Neuronal stem cell (in vitro differentiated cells): Measurements from ENCODE around the gene B3GNT5.

Experiments used
- DNase-seq: peaks from one replicate; pipeline ENCODE4 v3.0.0-alpha.2; 2013; ENCODE audit warnings: low spot score
- H2AFZ ChIP-seq: one replicate; pipeline ENCODE4 v1.6.1; 2013; ENCODE audit warnings: mild to moderate bottlenecking, low read length, inconsistent platforms
- H2AK5ac ChIP-seq: 2 replicates; pipeline ENCODE4 v1.6.1; 2013; ENCODE audit warnings: low read depth, mild to moderate bottlenecking, inconsistent platforms, low read length, moderate library complexity, mixed read lengths
- H2BK120ac ChIP-seq: 2 replicates; pipeline ENCODE4 v1.6.1; 2013; ENCODE audit warnings: low read depth, mild to moderate bottlenecking, inconsistent platforms, low read length, moderate library complexity, mixed read lengths
- H2BK12ac ChIP-seq: one replicate; pipeline ENCODE4 v1.6.1; 2013; ENCODE audit warnings: low read length, inconsistent platforms
- H2BK15ac ChIP-seq: 2 replicates; pipeline ENCODE4 v1.6.1; 2013; ENCODE audit warnings: mild to moderate bottlenecking, low read length, inconsistent platforms, mixed read lengths
- H2BK5ac ChIP-seq: one replicate; pipeline ENCODE4 v1.6.1; 2013; ENCODE audit warnings: inconsistent platforms, mild to moderate bottlenecking, low read length, moderate library complexity
- H3K14ac ChIP-seq: one replicate; pipeline ENCODE4 v1.6.1; 2013; ENCODE audit warnings: low read length, inconsistent platforms
- H3K18ac ChIP-seq: 2 replicates; pipeline ENCODE4 v1.6.1; 2013; ENCODE audit warnings: low read length, inconsistent platforms
- H3K23ac ChIP-seq: 2 replicates; pipeline ENCODE4 v1.6.1; 2013; ENCODE audit warnings: low read depth, mild to moderate bottlenecking, mixed read lengths, low read length, inconsistent platforms; ENCODE audit not compliant: poor library complexity
- H3K27ac ChIP-seq: replicated peaks from 3 replicates; pipeline ENCODE4 v1.5.1; 2013; ENCODE audit warnings: low read length, inconsistent platforms
- H3K27me3 ChIP-seq, 3 experiments: 2 replicates each; pipeline ENCODE4 v1.6.1; 2013; ENCODE audit warnings: low read length in 3 of 3, mild to moderate bottlenecking in 2 of 3, inconsistent platforms in 1 of 3, low read depth in 1 of 3, mixed read lengths in 1 of 3, moderate library complexity in 1 of 3; ENCODE audit not compliant: control insufficient read depth in 3 of 3, insufficient read depth in 3 of 3
- H3K36me3 ChIP-seq, 2 donors: replicated peaks in 1 of 2; 2 replicates each; pipeline ENCODE4 v1.6.1; 2013; ENCODE audit warnings: low read length in 2 of 2; ENCODE audit not compliant: control insufficient read depth in 2 of 2, insufficient read depth in 2 of 2
- H3K4ac ChIP-seq: 2 replicates; pipeline ENCODE4 v1.6.1; 2013; ENCODE audit warnings: inconsistent platforms, mild to moderate bottlenecking, low read length, moderate library complexity
- H3K4me1 ChIP-seq, 2 donors: 1 replicate in 1 of 2; 2 replicates in 1 of 2; pipeline ENCODE4 v1.6.1; 2013; ENCODE audit warnings: low read length in 2 of 2, low read depth in 1 of 2; ENCODE audit not compliant: control insufficient read depth in 2 of 2, insufficient read depth in 1 of 2
- H3K4me2 ChIP-seq: one replicate; pipeline ENCODE4 v1.6.1; 2013; ENCODE audit warnings: mild to moderate bottlenecking, low read length, inconsistent platforms; ENCODE audit not compliant: insufficient read depth, poor library complexity, severe bottlenecking
- H3K4me3 ChIP-seq, 2 donors: 2 replicates each; pipeline ENCODE4 v1.5.1; 2013; ENCODE audit warnings: low read length in 2 of 2, mild to moderate bottlenecking in 2 of 2, inconsistent platforms in 1 of 2, moderate library complexity in 1 of 2
- H3K79me1 ChIP-seq: one replicate; pipeline ENCODE4 v1.6.1; 2013; ENCODE audit warnings: low read depth, mild to moderate bottlenecking, inconsistent platforms, low read length, moderate library complexity
- H3K9ac ChIP-seq: one replicate; pipeline ENCODE4 v1.6.1; 2013; ENCODE audit warnings: mild to moderate bottlenecking, low read depth, low read length, inconsistent platforms; ENCODE audit not compliant: poor library complexity
- H3K9me3 ChIP-seq, 2 donors: replicated peaks in 1 of 2; 2 replicates each; pipeline versions ENCODE3 to v1.6.1; 2013; ENCODE audit warnings: low read length in 2 of 2, mild to moderate bottlenecking in 2 of 2, inconsistent platforms in 1 of 2, low read depth in 1 of 2, mixed read lengths in 1 of 2, moderate library complexity in 1 of 2; ENCODE audit not compliant: control insufficient read depth in 2 of 2, insufficient read depth in 1 of 2
- H4K8ac ChIP-seq: one replicate; pipeline ENCODE4 v1.6.1; 2013; ENCODE audit warnings: low read depth, mild to moderate bottlenecking, inconsistent platforms, low read length, moderate library complexity
- H4K91ac ChIP-seq: one replicate; pipeline ENCODE4 v1.6.1; 2013; ENCODE audit warnings: low read length, low read depth, mild to moderate bottlenecking, inconsistent platforms; ENCODE audit not compliant: poor library complexity
- WGBS, 2 donors: extraction: QIAGEN DNeasy Blood & Tissue Kit; methylation state at CpG; one replicate each; pipeline ENCODE4 v1.1.7; 2013; ENCODE audit warnings: missing lambda C conversion rate in 2 of 2, mixed read lengths in 1 of 2; ENCODE audit not compliant: insufficient read length in 2 of 2, insufficient replicate concordance in 1 of 2; ENCODE audit errors: extremely low coverage in 2 of 2; 5-methylcytosine and 5-hydroxymethylcytosine counted together

The B3GNT5 gene

DNA sequence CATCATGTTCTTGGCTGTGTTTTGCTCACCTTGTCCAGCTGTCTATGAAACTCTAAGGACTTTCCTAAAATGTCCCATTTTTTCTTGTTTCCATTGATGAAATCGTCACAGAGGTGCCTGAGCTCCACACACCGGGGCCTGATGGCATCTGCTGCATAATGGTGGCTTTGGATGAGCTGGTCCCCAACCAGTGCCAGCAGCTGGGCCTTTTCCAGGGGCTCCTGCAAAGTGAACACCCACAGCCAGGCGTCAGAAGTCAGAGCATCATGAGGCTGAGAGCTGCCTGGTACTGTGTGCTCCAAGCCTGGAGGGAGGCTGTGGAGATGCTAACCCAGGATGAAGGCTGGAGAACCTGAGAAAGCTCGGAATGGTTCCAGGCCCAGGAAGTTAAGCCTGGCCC lies 46.9 kb downstream of the B3GNT5 start:
- H3K18ac ChIP-seq: no peak overlapping the region
- H2BK5ac ChIP-seq: no peak overlapping the region
- H3K4me2 ChIP-seq: no peak overlapping the region
- no peak overlapping the region for H3K9ac ChIP-seq
- H2BK12ac ChIP-seq: no peak overlapping the region
- no peak overlapping the region for H2AK5ac ChIP-seq
- no peak overlapping the region for H3K23ac ChIP-seq
- no peaks in the 10 kb centered on the region for H3K79me1 ChIP-seq
- H3K4me1 ChIP-seq: peaks cover 7 to 11% of the 10 kb centered on the region in 2 donors
- H3K27me3 ChIP-seq: no peaks in the 10 kb centered on the region
- H4K8ac ChIP-seq: no peak overlapping the region
- H2AFZ ChIP-seq: no peak overlapping the region
- no peak overlapping the region for H4K91ac ChIP-seq
- no peak for DNase-seq
- peak overlapping the region; percentile 10 for H2BK120ac ChIP-seq
- H2BK15ac ChIP-seq: no peak overlapping the region
- H3K14ac ChIP-seq: no peak overlapping the region
- WGBS, 2 donors: no CpG with 5 or more reads among the region's 4 CpGs
- no peaks in the 10 kb centered on the region for H3K9me3 ChIP-seq
- no peak overlapping the region for H3K4me3 ChIP-seq
- H3K27ac ChIP-seq: no peak overlapping the region
- H3K4ac ChIP-seq: no peak overlapping the region
- H3K36me3 ChIP-seq: no peaks in the 10 kb centered on the region

DNA sequence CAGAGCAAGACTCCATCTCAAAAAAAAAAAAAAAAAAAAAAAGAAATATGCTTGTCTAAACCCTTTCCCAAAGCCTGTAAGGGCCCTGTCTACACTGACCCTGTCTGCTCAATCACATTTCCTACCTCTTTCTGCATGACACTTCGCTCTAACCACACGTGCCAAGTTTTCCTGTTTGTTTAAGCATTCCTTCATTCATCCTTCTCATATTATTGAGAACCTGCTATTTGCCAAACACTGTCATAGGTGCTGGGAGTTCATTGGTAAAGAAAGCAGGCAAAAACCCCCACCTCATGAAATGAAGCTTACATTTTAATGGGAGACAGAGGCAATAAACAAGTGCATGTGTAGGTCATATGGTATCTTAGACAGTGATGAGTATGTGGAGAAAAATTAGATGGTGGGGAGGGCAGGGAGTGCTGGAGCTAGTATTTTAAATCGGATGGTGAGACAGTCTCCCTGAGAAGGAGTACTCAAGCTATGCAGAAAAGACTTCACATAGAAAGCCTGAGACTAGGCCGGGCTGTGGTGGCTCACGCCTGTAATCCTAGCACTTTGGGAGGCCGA lies 48.0 kb downstream of the B3GNT5 start:
- no peak overlapping the region for H3K4me3 ChIP-seq
- no peak overlapping the region for H4K8ac ChIP-seq
- no peak overlapping the region for H3K4ac ChIP-seq
- H3K23ac ChIP-seq: no peak overlapping the region
- no peak overlapping the region for H3K27ac ChIP-seq
- no peak overlapping the region for H2BK12ac ChIP-seq
- DNase-seq: no peak
- no peaks in the 10 kb centered on the region for H3K9me3 ChIP-seq
- H3K9ac ChIP-seq: no peak overlapping the region
- H3K36me3 ChIP-seq: no peaks in the 10 kb centered on the region
- H3K79me1 ChIP-seq: no peaks in the 10 kb centered on the region
- WGBS, 2 donors: no CpG with 5 or more reads among the region's 6 CpGs
- H2BK5ac ChIP-seq: no peak overlapping the region
- no peak overlapping the region for H3K4me2 ChIP-seq
- H4K91ac ChIP-seq: no peak overlapping the region
- H3K27me3 ChIP-seq: no peaks in the 10 kb centered on the region
- H3K14ac ChIP-seq: no peak overlapping the region
- no peak overlapping the region for H3K18ac ChIP-seq
- no peak overlapping the region for H2BK15ac ChIP-seq
- H2AFZ ChIP-seq: no peak overlapping the region
- peaks cover 7 to 11% of the 10 kb centered on the region in 2 donors for H3K4me1 ChIP-seq
- H2BK120ac ChIP-seq: no peak overlapping the region
- H2AK5ac ChIP-seq: no peak overlapping the region

- no peaks in the 10 kb centered on the region for H3K79me1 ChIP-seq
- H3K18ac ChIP-seq: no peak overlapping the region
- H3K27ac ChIP-seq: no peak overlapping the region
- no peaks in the 10 kb centered on the region for H3K27me3 ChIP-seq
- H3K4me3 ChIP-seq: no peak overlapping the region
- H3K4me2 ChIP-seq: no peak overlapping the region
- no peaks in the 10 kb centered on the region for H3K36me3 ChIP-seq
- no peak overlapping the region for H4K8ac ChIP-seq
- no peak overlapping the region for H2BK5ac ChIP-seq
- peak overlapping the region; percentile 4 for H2AFZ ChIP-seq
- H3K4ac ChIP-seq: no peak overlapping the region
- no peak for DNase-seq
- H3K14ac ChIP-seq: no peak overlapping the region
- H2BK120ac ChIP-seq: no peak overlapping the region
- H3K9me3 ChIP-seq: no peaks in the 10 kb centered on the region
- peaks cover 7 to 13% of the 10 kb centered on the region in 2 donors for H3K4me1 ChIP-seq
- H3K9ac ChIP-seq: no peak overlapping the region
- H2BK15ac ChIP-seq: no peak overlapping the region
- H2BK12ac ChIP-seq: no peak overlapping the region
- no peak overlapping the region for H3K23ac ChIP-seq
- H4K91ac ChIP-seq: no peak overlapping the region
- no CpG with 5 or more reads among the region's 8 CpGs for WGBS, 2 donors
- no peak overlapping the region for H2AK5ac ChIP-seq
Measured at GRCh38 chr3:183301937-183302580, 49.0 kb downstream of the B3GNT5 start.

GRCh38 chr3:183303690-183304089 lies 50.6 kb downstream of the B3GNT5 start:
- no CpG with 5 or more reads among the region's 2 CpGs for WGBS, 2 donors
- H3K4me1 ChIP-seq: peaks cover 6 to 8% of the 10 kb centered on the region in 2 donors
- no peaks in the 10 kb centered on the region for H3K36me3 ChIP-seq

More at GRCh38 chr3:183303690-183304089, 50.6 kb downstream of the B3GNT5 start:
- H4K8ac ChIP-seq: no peak overlapping the region
- DNase-seq: no peak
- no peak overlapping the region for H3K9ac ChIP-seq
- no peak overlapping the region for H2BK15ac ChIP-seq
- no peak overlapping the region for H3K4me3 ChIP-seq
- no peak overlapping the region for H3K4ac ChIP-seq
- no peak overlapping the region for H4K91ac ChIP-seq
- H3K79me1 ChIP-seq: no peaks in the 10 kb centered on the region
- no peak overlapping the region for H3K27ac ChIP-seq
- H3K27me3 ChIP-seq: no peaks in the 10 kb centered on the region
- H2BK5ac ChIP-seq: no peak overlapping the region
- H3K9me3 ChIP-seq: no peaks in the 10 kb centered on the region
- no peak overlapping the region for H3K4me2 ChIP-seq
- H3K14ac ChIP-seq: no peak overlapping the region
- H3K23ac ChIP-seq: no peak overlapping the region
- H2AFZ ChIP-seq: no peak overlapping the region
- H2BK12ac ChIP-seq: no peak overlapping the region
- no peak overlapping the region for H3K18ac ChIP-seq
- H2AK5ac ChIP-seq: no peak overlapping the region
- no peak overlapping the region for H2BK120ac ChIP-seq
